ENCODE results near the gene F2. TPM values are rescaled to one million over a fixed set of nuclear protein-coding genes. Genes with fewer than 3 reads are reported as not detected.

The F2 gene
- total RNA-seq, 1 experiment from 2014 or later, result not detected

DNA sequence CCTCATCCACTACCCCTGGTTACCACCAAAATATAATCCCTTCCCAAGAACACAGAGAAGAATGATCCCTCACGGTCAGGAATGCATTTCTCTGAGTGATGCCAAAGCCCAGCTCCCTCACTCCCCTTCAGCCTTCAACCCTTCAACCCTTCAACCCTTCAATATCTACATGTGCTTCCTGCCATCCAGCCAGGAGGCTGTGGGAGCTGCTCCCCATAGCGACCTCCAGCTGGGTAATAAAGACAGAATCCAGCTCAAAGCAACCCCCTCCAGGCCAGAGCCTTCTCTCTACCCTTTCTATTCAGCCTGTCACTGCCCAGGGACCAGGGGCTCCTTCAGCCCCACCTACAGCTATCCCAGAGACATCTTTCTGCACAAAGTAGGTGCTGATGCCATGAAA is 21.3 kb upstream of the F2 start:
- no peaks in the 10 kb centered on the region for H4K20me1 ChIP-seq (ENCODE audit: low read length)
- DNase-seq, result no peak
- BruUV-seq (replicated peaks), result no TSS peak
- H3K4me3 ChIP-seq (ENCODE audit: low read length), result no peak overlapping the region
- CTCF ChIA-PET, result no interaction called here
- no peaks in the 10 kb centered on the region for H3K9me2 ChIP-seq (replicated peaks; ENCODE audit: low read length)
- no peak overlapping the region for H2AFZ ChIP-seq (ENCODE audit: low read length)
- no peaks in the 10 kb centered on the region for H3K27me3 ChIP-seq (ENCODE audit: low read length)
- no peaks in the 10 kb centered on the region for H3F3A ChIP-seq (ENCODE audit: low read length, unreplicated experiment)
- TF ChIP-seq EZH2phosphoT487 (IDR thresholded peaks at IDR 0.05; ENCODE audit: borderline replicate concordance, low read length), result no peak
- TF ChIP-seq EZH2 (IDR thresholded peaks at IDR 0.05; ENCODE audit: low read length, unreplicated experiment), result no peak
- intact Hi-C loops (cut with micrococcal nuclease), result no loop called here
- 0 out of 2 replicates have a peak, but pooled peaks cover 3% of the 10 kb centered on the region for H3K4me1 ChIP-seq (ENCODE audit: insufficient read depth, low read length)
- no peak overlapping the region for H3K9ac ChIP-seq (ENCODE audit: low read length)
- peaks cover 5% of the 10 kb centered on the region; the same call in 1 of the 2 replicates for H3K36me3 ChIP-seq (ENCODE audit: low read depth, low read length)
- POLR2A ChIA-PET (ENCODE audit: unreplicated experiment), result no interaction called here
- H3K9me3 ChIP-seq (ENCODE audit: low read length), result no peaks in the 10 kb centered on the region
- H3K4me2 ChIP-seq (ENCODE audit: low read length), result no peak overlapping the region
- H3K27ac ChIP-seq (ENCODE audit: low read length), result no peak overlapping the region
- peaks cover 28% of the 10 kb centered on the region for H3K79me2 ChIP-seq (ENCODE audit: low read length)
- ATAC-seq, result no peak

DNA sequence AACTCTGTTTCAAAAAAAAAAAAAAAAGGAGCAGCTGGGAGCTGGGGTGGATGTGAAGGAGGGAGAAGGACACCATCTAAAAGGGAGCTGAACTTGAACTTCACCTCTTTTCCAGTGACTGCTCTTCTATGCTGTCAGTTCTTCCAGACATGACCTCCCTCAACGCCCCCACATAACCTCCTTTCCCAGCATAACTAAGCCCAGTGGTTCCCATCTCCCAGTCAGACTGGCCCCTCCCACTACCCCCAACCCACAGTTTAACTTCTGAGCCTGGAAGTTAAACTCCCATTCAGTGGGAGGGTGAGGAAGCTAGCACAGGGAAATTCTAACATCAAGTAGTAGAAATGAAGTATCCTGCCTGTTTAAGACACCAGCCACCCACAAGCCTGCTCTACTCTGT is 20.4 kb upstream of the F2 start:
- H3K4me2 ChIP-seq (ENCODE audit: low read length), result no peak overlapping the region
- H4K20me1 ChIP-seq (ENCODE audit: low read length), result no peaks in the 10 kb centered on the region
- peaks cover 11% of the 10 kb centered on the region; the same call in 1 of the 2 replicates for H3K36me3 ChIP-seq (ENCODE audit: low read depth, low read length)
- DNase-seq, result no peak
- BruUV-seq (replicated peaks), result no TSS peak
- H3K9me3 ChIP-seq (ENCODE audit: low read length), result no peaks in the 10 kb centered on the region
- H3K9ac ChIP-seq (ENCODE audit: low read length), result no peak overlapping the region
- no peak overlapping the region for H3K27ac ChIP-seq (ENCODE audit: low read length)
- TF ChIP-seq EZH2 (IDR thresholded peaks at IDR 0.05; ENCODE audit: low read length, unreplicated experiment), result no peak
- TF ChIP-seq EZH2phosphoT487 (IDR thresholded peaks at IDR 0.05; ENCODE audit: borderline replicate concordance, low read length), result no peak
- TF ChIP-seq CTCF (conservative IDR thresholded peaks at IDR 0.05; ENCODE audit: low read depth, low read length), result no peak
- ATAC-seq, result no peak
- POLR2A ChIA-PET (ENCODE audit: unreplicated experiment), result no interaction called here
- intact Hi-C loops (cut with micrococcal nuclease), result no loop called here
- peaks cover 34% of the 10 kb centered on the region for H3K79me2 ChIP-seq (ENCODE audit: low read length)
- 0 out of 2 replicates have a peak, but pooled peaks cover 3% of the 10 kb centered on the region for H3K4me1 ChIP-seq (ENCODE audit: insufficient read depth, low read length)
- H3K27me3 ChIP-seq (ENCODE audit: low read length), result no peaks in the 10 kb centered on the region
- H3K9me2 ChIP-seq (replicated peaks; ENCODE audit: low read length), result no peaks in the 10 kb centered on the region
- no peaks in the 10 kb centered on the region for H3F3A ChIP-seq (ENCODE audit: low read length, unreplicated experiment)
- no peak overlapping the region for H3K4me3 ChIP-seq (ENCODE audit: low read length)
- CTCF ChIA-PET, result no interaction called here
- H2AFZ ChIP-seq (ENCODE audit: low read length), result no peak overlapping the region

DNA sequence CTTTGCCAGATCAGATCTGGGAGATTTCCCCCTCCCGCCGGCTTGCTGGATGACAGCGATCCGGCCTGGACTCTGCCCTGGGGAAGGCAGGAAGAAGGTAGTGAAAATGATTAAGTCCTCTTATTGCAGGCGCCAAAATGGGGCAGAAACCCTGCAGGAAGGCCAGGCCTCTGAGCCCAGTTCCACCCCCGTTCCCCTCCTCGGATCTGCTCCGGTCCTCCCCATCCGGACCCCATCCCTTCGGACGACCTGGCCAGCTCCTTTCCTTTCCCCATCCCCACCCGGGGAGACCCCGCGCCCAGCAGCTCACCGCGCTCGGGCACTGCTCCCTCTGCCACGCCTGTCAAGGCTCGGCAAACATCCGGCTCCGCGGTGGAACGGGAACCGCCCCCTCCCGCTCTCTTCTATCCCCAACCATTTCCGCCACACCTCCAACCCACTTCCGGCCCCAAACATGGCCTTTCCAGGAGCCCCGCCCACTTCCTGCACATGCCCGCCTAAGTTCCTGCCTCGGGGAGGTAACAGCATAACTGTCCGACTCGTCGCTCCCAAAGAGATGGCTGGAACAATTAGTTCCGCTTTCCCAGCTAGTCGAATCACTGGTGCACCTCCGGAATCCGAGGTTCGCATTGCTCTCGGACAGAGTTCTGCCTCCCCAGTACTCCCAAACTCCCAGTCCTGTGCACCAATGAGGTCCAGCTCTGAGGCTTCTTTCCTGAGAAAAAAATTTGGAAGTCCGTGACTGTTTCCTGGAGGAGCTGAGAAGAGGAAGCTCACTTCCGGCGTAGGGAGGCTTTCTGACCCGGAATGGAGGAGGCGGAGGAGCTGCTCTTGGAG is 18.6 kb upstream of the F2 start, which contains the start of the genes ARHGAP1 and ZNF408:
ARHGAP1 (minus strand) TSS at position 379 of the 837 bp plus-strand sequence. CDS start 4,512 bp downstream, outside the sequence.
ZNF408 (plus strand) TSS at position 791 of the 837 bp plus-strand sequence; CDS start at position 808, 17 bp downstream.
- Histone ChIP-seq H3K4me3 (ENCODE audit: low read length) (peak within 1 kb of the TSS; percentile 89), H3K36me3 (ENCODE audit: low read depth, low read length) (peaks cover 23% of the 10 kb centered on the region; the same call in 1 of the 2 replicates), H2AFZ (ENCODE audit: low read length) (peak within 1 kb of the TSS; percentile 90), H4K20me1 (ENCODE audit: low read length) (no peaks in the 10 kb centered on the region), H3K4me1 (ENCODE audit: insufficient read depth, low read length) (0 out of 2 replicates have a peak, but pooled peaks cover 3% of the 10 kb centered on the region), H3F3A (ENCODE audit: low read length, unreplicated experiment) (no peaks in the 10 kb centered on the region), H3K4me2 (ENCODE audit: low read length) (peak within 1 kb of the TSS; percentile 88), H3K27me3 (ENCODE audit: low read length) (no peaks in the 10 kb centered on the region), H3K9me2 (replicated peaks; ENCODE audit: low read length) (no peaks in the 10 kb centered on the region), H3K27ac (ENCODE audit: low read length) (peak within 1 kb of the TSS; percentile 82), H3K9ac (ENCODE audit: low read length) (peak within 1 kb of the TSS; percentile 91), H3K9me3 (ENCODE audit: low read length) (no peaks in the 10 kb centered on the region), H3K79me2 (ENCODE audit: low read length) (peaks cover 34% of the 10 kb centered on the region)
- CTCF ChIA-PET, result interaction anchor here (0.6 kb wide), 1 partner anchor 25 kb away, joined by 3 read pairs; no protein-coding TSS in a partner anchor
- intact Hi-C loops (cut with micrococcal nuclease), result loop anchor here (2.0 to 5.0 kb wide), 3 partner anchors 37 to 78 kb away; no protein-coding TSS in a partner anchor
- POLR2A ChIA-PET (ENCODE audit: unreplicated experiment), result interaction anchor here (0.6 kb wide), 1 partner anchor 52 kb away, joined by 3 read pairs; no protein-coding TSS in a partner anchor
- no TSS peak for BruUV-seq (replicated peaks)
- DNase-seq, result peak; percentile 97
- TF ChIP-seq CTCF (conservative IDR thresholded peaks at IDR 0.05; ENCODE audit: low read depth, low read length) (no peak), EZH2phosphoT487 (IDR thresholded peaks at IDR 0.05; ENCODE audit: borderline replicate concordance, low read length) (no peak), EZH2 (IDR thresholded peaks at IDR 0.05; ENCODE audit: low read length, unreplicated experiment) (no peak)
- ATAC-seq, result peak; percentile 95

Measured in PC-3 (cell line).